CD4-positive, alpha-beta memory T cell (primary cell): ENCODE data around the gene FTCDNL1. TPM values are rescaled to one million over a fixed set of nuclear protein-coding genes. Genes with fewer than 3 reads are reported as not detected.

Experiments used
- CTCF ChIA-PET: fragments of 350-600 bp; sonication (Branson Sonifier 250); formaldehyde crosslinking; loops from one replicate; lab custom pipeline; 2021; ENCODE audit warnings: inconsistent platforms; ENCODE audit not compliant: partially characterized antibody; lab: Charles Lee
- POLR2A ChIA-PET: fragments of 350-600 bp; sonication (Branson Sonifier 250); formaldehyde crosslinking; loops from one replicate; lab custom pipeline; 2021; ENCODE audit not compliant: partially characterized antibody; lab: Charles Lee
- DNase-seq, 5 donors: peaks; one replicate each; pipeline versions ENCODE4 v3.0.0 to v3.0.0-alpha.2; 2020 to 2022; ENCODE audit warnings: mixed read lengths in 1 of 5
- H3K27ac ChIP-seq: one replicate; pipeline ENCODE4 v1.7.0; 2013; ENCODE audit warnings: low read depth, low read length
- H3K27me3 ChIP-seq: 2 replicates; pipeline ENCODE4 v1.7.0; 2013; ENCODE audit warnings: mild to moderate bottlenecking, low read length, moderate library complexity; ENCODE audit not compliant: insufficient read depth
- H3K36me3 ChIP-seq: 2 replicates; pipeline ENCODE4 v1.7.0; 2013; ENCODE audit warnings: mild to moderate bottlenecking, low read length, moderate library complexity; ENCODE audit not compliant: insufficient read depth
- H3K4me1 ChIP-seq: 2 replicates; pipeline ENCODE4 v1.7.0; 2013; ENCODE audit warnings: mild to moderate bottlenecking, low read length, moderate library complexity; ENCODE audit not compliant: insufficient read depth
- H3K4me3 ChIP-seq, 2 donors: one replicate each; pipeline ENCODE4 v1.7.0; 2013; ENCODE audit warnings: low read length in 2 of 2, mild to moderate bottlenecking in 1 of 2
- H3K9me3 ChIP-seq, 2 donors: one replicate each; pipeline ENCODE4 v1.7.0; 2013; ENCODE audit warnings: low read length in 2 of 2, control low read depth in 1 of 2; ENCODE audit not compliant: control insufficient read depth in 1 of 2
- H3K27ac Mint-ChIP-seq, 7 donors: one replicate each; pipeline ENCODE4 v1.8.0; 2020 to 2021; ENCODE audit warnings: mixed read lengths in 7 of 7, mild to moderate bottlenecking in 6 of 7, inconsistent platforms in 3 of 7, moderate library complexity in 3 of 7
- H3K27me3 Mint-ChIP-seq, 2 donors: one replicate each; pipeline ENCODE4 v1.8.0; 2020 to 2021; ENCODE audit warnings: mixed read lengths in 2 of 2
- H3K36me3 Mint-ChIP-seq, 2 donors: one replicate each; pipeline ENCODE4 v1.8.0; 2020 to 2021; ENCODE audit warnings: mixed read lengths in 2 of 2, inconsistent platforms in 1 of 2, mild to moderate bottlenecking in 1 of 2
- H3K4me1 Mint-ChIP-seq, 4 donors: one replicate each; pipeline ENCODE4 v1.8.0; 2020 to 2021; ENCODE audit warnings: mixed read lengths in 4 of 4, mild to moderate bottlenecking in 1 of 4
- H3K4me3 Mint-ChIP-seq, 8 donors: one replicate each; pipeline ENCODE4 v1.8.0; 2020 to 2021; ENCODE audit warnings: mixed read lengths in 8 of 8, mild to moderate bottlenecking in 7 of 8, moderate library complexity in 6 of 8, inconsistent platforms in 3 of 8
- H3K9me3 Mint-ChIP-seq, 8 donors: one replicate each; pipeline ENCODE4 v1.8.0; 2020 to 2021; ENCODE audit warnings: mixed read lengths in 8 of 8, mild to moderate bottlenecking in 5 of 8, inconsistent platforms in 3 of 8, moderate library complexity in 1 of 8
- intact Hi-C: fragments of 100-400 bp; cut with micrococcal nuclease; formaldehyde crosslinking; loops from one replicate; pipeline ENCODE4 v1.15.1; 2023
- polyA plus RNA-seq, 2 donors: library from polyadenylated mRNA; unstranded; fragments of 300-500 nt; fragmentation: Illumina TruSeq; gene quantifications; one replicate each; pipeline ENCODE4 v1.2.3, GENCODE V29; 2021
- total RNA-seq, 2 experiments: library from RNA; stranded (reverse); gene quantifications; one replicate each; pipeline ENCODE4 v1.2.3, GENCODE V29; 2021

The FTCDNL1 gene
- total and polyA plus RNA-seq, 4 experiments from 2014 or later = 1.6 to 2.7 (median 2.1) TPM

DNA sequence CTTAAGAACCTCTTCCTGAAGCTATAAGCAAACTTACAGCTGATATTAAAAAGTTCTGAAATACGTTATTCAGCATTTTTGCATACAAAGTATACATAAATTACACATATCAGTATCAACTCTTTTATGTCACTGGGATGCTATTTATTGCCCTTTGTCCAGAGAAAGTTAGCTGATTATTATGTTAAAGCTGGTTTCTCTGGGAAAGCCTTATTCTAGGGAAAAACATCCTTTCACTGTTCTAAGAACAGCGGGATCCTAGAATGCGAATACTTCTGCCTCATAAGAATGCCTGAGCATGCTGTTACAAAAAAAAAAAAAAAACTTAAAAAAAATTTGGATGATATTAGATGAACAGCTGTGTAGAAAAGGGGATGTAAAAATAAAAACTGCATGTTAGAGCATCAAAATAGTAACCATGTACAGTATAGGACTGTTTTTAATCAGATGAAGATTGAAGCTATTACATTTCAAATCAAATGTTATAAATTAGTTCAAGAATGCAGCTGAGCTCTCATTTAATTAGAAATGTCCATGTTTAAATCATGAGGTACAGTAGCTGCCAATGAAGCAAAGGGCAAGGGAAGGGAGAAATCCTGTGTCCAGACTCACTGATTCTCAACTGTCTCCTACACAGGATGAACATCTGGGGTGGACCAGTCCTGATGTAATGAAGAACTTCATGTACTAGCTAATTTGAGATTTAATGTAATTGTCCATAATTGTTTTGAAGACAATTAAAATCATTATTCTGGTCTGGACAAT is 8.2 kb downstream of the FTCDNL1 start:
- Histone ChIP-seq H3K4me1 (no peaks in the 10 kb centered on the region), H3K27me3 (no peaks in the 10 kb centered on the region), H3K36me3 (no peaks in the 10 kb centered on the region), H3K4me3 (no peak overlapping the region), H3K27ac (no peak overlapping the region), H3K9me3 (no peaks in the 10 kb centered on the region)
- Mint-ChIP-seq H3K27ac (no peak overlapping the region), H3K27me3 (no peaks in the 10 kb centered on the region), H3K36me3 (peaks cover 5 to 25% of the 10 kb centered on the region in 2 donors), H3K4me1 (no peaks in the 10 kb centered on the region), H3K4me3 (no peak overlapping the region), H3K9me3 (no peaks in the 10 kb centered on the region)
- intact Hi-C loops = no loop called here
- DNase-seq = no peak
- ChIA-PET CTCF (interaction anchor here (1.1 to 1.5 kb wide), 2 partner anchors 8 to 13 kb away, joined by 3 to 4 read pairs; no protein-coding TSS in a partner anchor), POLR2A (no interaction called here)

DNA sequence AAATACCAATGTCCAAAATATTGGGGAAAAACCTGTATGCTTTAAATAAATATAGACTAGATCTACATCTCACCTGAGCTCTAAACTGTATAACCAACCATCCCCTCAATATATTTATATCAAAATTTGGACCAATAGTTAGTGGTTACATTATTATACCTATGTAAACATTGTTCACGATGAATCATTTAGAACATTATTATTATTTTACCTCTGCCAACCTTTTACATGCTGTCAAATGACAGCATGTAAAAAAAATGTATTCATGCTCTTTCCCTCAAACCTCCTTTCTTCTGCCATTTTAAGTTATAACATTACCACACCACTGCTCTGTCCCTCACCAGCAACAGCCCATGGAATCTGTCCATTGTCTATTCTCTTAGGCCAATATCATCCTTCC is 9.6 kb downstream of the FTCDNL1 start:
- Histone ChIP-seq H3K9me3 (no peaks in the 10 kb centered on the region), H3K36me3 (no peaks in the 10 kb centered on the region), H3K27ac (no peak overlapping the region), H3K4me3 (no peak overlapping the region), H3K4me1 (no peaks in the 10 kb centered on the region), H3K27me3 (no peaks in the 10 kb centered on the region)
- peaks cover 5 to 25% of the 10 kb centered on the region in 2 donors for H3K36me3 Mint-ChIP-seq
- H3K9me3 Mint-ChIP-seq = no peaks in the 10 kb centered on the region
- ChIA-PET POLR2A (no interaction called here), CTCF (no interaction called here)
- no peaks in the 10 kb centered on the region for H3K4me1 Mint-ChIP-seq
- H3K27ac Mint-ChIP-seq = no peak overlapping the region
- no peaks in the 10 kb centered on the region for H3K27me3 Mint-ChIP-seq
- DNase-seq = no peak
- intact Hi-C loops = no loop called here
- H3K4me3 Mint-ChIP-seq = no peak overlapping the region

DNA sequence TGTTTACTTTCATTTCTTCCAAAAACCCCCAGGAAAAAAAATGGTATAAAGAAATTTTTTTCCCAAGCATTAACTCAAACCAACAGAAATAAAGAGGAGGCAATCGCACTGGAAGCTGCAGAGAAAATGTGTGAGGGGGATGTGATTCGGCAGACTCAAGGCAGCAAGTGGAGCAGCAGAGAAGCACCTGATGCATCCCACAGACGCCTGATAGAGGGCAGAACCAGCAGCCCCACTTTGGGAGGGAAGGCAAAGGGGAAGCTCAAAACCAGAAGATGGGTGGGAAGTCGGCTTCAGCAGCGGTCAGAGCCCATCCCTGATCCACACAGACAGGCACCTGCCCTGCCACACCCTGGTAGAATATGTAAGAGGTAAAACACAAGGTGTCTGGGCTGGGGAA is 12.6 kb downstream of the FTCDNL1 start:
- CTCF ChIA-PET = no interaction called here
- POLR2A ChIA-PET = no interaction called here
- Histone ChIP-seq H3K4me3 (no peak overlapping the region), H3K27ac (no peak overlapping the region), H3K27me3 (no peaks in the 10 kb centered on the region), H3K4me1 (no peaks in the 10 kb centered on the region), H3K36me3 (no peaks in the 10 kb centered on the region), H3K9me3 (no peaks in the 10 kb centered on the region)
- Mint-ChIP-seq H3K4me3 (no peak overlapping the region), H3K9me3 (no peaks in the 10 kb centered on the region), H3K27me3 (no peaks in the 10 kb centered on the region), H3K4me1 (no peaks in the 10 kb centered on the region), H3K27ac (no peak overlapping the region), H3K36me3 (peaks cover 5 to 30% of the 10 kb centered on the region in 2 donors)
- DNase-seq = no peak
- intact Hi-C loops = no loop called here

DNA sequence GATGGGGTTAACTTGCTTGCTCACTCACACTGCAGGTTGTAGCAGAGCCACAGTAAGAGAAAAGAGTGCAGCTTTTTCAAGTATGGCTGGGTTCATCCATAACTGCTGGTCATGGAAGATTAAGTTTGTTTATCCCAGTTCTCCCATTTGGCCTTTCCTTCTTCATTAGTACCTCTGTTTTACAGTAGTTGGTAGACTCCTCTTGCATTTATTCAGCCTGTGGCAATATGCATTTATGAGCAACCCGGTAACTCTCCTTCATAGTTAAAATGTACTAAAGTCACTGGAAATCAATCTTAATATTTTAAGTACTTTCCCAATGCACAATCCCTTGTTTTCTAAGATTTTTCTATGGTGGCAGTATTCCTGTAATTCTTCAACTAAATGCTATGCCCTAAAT is 14.0 kb downstream of the FTCDNL1 start:
- Histone ChIP-seq H3K27ac (no peak overlapping the region), H3K4me1 (no peaks in the 10 kb centered on the region), H3K27me3 (no peaks in the 10 kb centered on the region), H3K9me3 (no peaks in the 10 kb centered on the region), H3K4me3 (no peak overlapping the region), H3K36me3 (no peaks in the 10 kb centered on the region)
- intact Hi-C loops = no loop called here
- peaks cover 5 to 30% of the 10 kb centered on the region in 2 donors for H3K36me3 Mint-ChIP-seq
- POLR2A ChIA-PET = no interaction called here
- no peaks in the 10 kb centered on the region for H3K9me3 Mint-ChIP-seq
- H3K27me3 Mint-ChIP-seq = no peaks in the 10 kb centered on the region
- no peak overlapping the region for H3K27ac Mint-ChIP-seq
- H3K4me1 Mint-ChIP-seq = no peaks in the 10 kb centered on the region
- no peak overlapping the region for H3K4me3 Mint-ChIP-seq
- no peak for DNase-seq
- CTCF ChIA-PET = no interaction called here

DNA sequence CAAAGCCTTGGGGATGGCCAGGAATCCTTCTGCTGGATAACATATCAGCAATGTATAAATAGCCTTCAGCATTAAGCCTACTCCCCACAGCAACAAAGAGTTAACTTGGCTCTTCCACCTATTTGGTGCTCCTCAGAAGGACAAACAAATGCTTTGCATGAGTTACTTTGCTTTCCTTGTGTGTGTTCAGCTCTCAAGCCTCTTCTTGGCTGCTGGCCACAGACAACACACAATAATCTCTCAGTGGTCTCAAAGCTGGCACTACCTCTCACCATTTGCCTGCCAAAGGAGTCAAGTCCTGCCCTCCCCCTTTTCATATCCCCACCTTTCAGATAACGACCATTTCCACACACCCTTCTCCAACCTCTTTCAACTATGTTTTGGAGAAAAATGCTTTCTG is 17.5 kb downstream of the FTCDNL1 start:
- no peaks in the 10 kb centered on the region for H3K9me3 Mint-ChIP-seq
- Histone ChIP-seq H3K9me3 (no peaks in the 10 kb centered on the region), H3K27ac (no peak overlapping the region), H3K36me3 (no peaks in the 10 kb centered on the region), H3K4me1 (no peaks in the 10 kb centered on the region), H3K4me3 (no peak overlapping the region), H3K27me3 (no peaks in the 10 kb centered on the region)
- no peak for DNase-seq
- intact Hi-C loops = no loop called here
- H3K27ac Mint-ChIP-seq = no peak overlapping the region
- ChIA-PET CTCF (no interaction called here), POLR2A (no interaction called here)
- H3K36me3 Mint-ChIP-seq = peaks cover 2 to 10% of the 10 kb centered on the region in 2 donors
- no peaks in the 10 kb centered on the region for H3K4me1 Mint-ChIP-seq
- no peaks in the 10 kb centered on the region for H3K27me3 Mint-ChIP-seq
- no peak overlapping the region for H3K4me3 Mint-ChIP-seq

DNA sequence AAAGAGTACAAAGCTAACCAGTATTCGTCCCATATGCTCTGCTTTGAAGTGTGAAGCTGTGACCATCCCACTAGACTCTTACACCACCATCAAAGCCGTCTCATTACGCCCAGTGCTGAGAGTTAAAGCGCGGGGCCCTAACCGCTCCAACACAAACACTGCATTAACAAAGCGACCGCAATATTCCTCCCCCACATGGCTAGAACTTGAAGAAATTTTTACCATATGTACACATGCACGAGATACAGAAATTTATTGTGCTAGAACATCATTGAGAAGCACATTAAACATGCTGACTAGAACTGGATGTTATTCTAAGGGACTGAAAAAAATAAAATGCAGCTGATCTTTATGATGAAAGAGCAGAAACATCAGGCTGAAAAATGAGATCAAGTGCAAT is 20.5 kb downstream of the FTCDNL1 start:
- Mint-ChIP-seq H3K4me1 (no peaks in the 10 kb centered on the region), H3K27me3 (no peaks in the 10 kb centered on the region), H3K36me3 (peaks cover 0 to 5% of the 10 kb centered on the region in 2 donors), H3K27ac (no peak overlapping the region), H3K4me3 (no peak overlapping the region), H3K9me3 (peaks cover 0 to 2% (median 0%) of the 10 kb centered on the region in 8 donors)
- Histone ChIP-seq H3K4me1 (no peaks in the 10 kb centered on the region), H3K27ac (no peak overlapping the region), H3K27me3 (no peaks in the 10 kb centered on the region), H3K36me3 (no peaks in the 10 kb centered on the region), H3K9me3 (no peaks in the 10 kb centered on the region), H3K4me3 (no peak overlapping the region)
- intact Hi-C loops = no loop called here
- no peak for DNase-seq
- ChIA-PET POLR2A (no interaction called here), CTCF (interaction anchor here (1.3 kb wide), 1 partner anchor 12 kb away, joined by 3 read pairs; no protein-coding TSS in a partner anchor)

DNA sequence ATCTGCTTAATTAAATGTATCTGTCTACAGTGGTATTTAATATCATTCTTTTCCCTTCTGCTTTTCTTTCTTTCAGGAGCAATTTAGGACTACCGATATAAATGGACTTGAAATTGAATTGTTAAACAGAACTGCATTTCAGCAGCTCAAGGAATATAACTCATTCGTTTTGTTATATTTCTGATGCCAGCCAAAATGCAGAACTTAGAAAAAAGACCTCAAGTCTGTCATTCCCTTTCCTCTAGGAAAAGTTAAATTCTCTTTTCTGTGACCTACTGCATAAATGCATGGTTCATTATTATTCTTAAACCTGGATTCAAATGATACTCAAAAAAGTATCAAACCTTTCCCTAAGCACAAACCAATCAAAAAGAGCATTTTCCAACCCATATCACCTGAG is 21.4 kb downstream of the FTCDNL1 start:
- intact Hi-C loops = no loop called here
- no peaks in the 10 kb centered on the region for H3K4me1 ChIP-seq
- no peak for DNase-seq
- CTCF ChIA-PET = interaction anchor here (1.3 kb wide), 1 partner anchor 13 kb away, joined by 3 read pairs; no protein-coding TSS in a partner anchor
- peaks cover 0 to 2% (median 0%) of the 10 kb centered on the region in 8 donors for H3K9me3 Mint-ChIP-seq
- no peaks in the 10 kb centered on the region for H3K4me1 Mint-ChIP-seq
- H3K27ac ChIP-seq = no peak overlapping the region
- no peak overlapping the region for H3K27ac Mint-ChIP-seq
- H3K4me3 Mint-ChIP-seq = no peak overlapping the region
- H3K27me3 ChIP-seq = no peaks in the 10 kb centered on the region
- no peaks in the 10 kb centered on the region for H3K27me3 Mint-ChIP-seq
- H3K36me3 Mint-ChIP-seq = peaks cover 0 to 3% of the 10 kb centered on the region in 2 donors
- H3K36me3 ChIP-seq = no peaks in the 10 kb centered on the region
- POLR2A ChIA-PET = no interaction called here
- no peaks in the 10 kb centered on the region for H3K9me3 ChIP-seq
- H3K4me3 ChIP-seq = no peak overlapping the region
